Ureter (tissue), 1 donor: ENCODE data around the gene IFITM10. TPM values are rescaled to one million over a fixed set of nuclear protein-coding genes. Genes with fewer than 3 reads are reported as not detected.

Experiments used
- DNase-seq: peaks from one replicate; pipeline ENCODE4 v3.0.0-alpha.2; 2020; ENCODE audit warnings: low spot score
- total RNA-seq: library from RNA; stranded (reverse); gene quantifications from one replicate; pipeline ENCODE4 v1.2.4, GENCODE V29; 2023
- donor health status: DM: yes; HTN: yes; CAD: no.

Gene IFITM10
- total RNA-seq, 1 donor from 2014 or later = 49.2 TPM

GRCh38 chr11:1741741-1742140 is 8.7 kb downstream of the IFITM10 start:
- DNase-seq = peak; percentile 36

GRCh38 chr11:1740786-1741530 is 9.4 kb downstream of the IFITM10 start:
- peak; percentile 44 for DNase-seq

GRCh38 chr11:1739576-1739975 is 10.8 kb downstream of the IFITM10 start:
- DNase-seq = no peak

- DNase-seq = no peak
Observed at GRCh38 chr11:1738380-1738779, 12.0 kb downstream of the IFITM10 start.

- DNase-seq = no peak
Observed at GRCh38 chr11:1737080-1737757, 13.2 kb downstream of the IFITM10 start.

- DNase-seq = no peak
Observed at GRCh38 chr11:1736447-1736992, 13.9 kb downstream of the IFITM10 start.

GRCh38 chr11:1735271-1735670 is 15.1 kb downstream of the IFITM10 start:
- DNase-seq = no peak

GRCh38 chr11:1734641-1735081 is 15.7 kb downstream of the IFITM10 start:
- no peak for DNase-seq

GRCh38 chr11:1733716-1734640 is 16.4 kb downstream of the IFITM10 start:
- DNase-seq = peak; percentile 42

- no peak for DNase-seq
Observed at GRCh38 chr11:1733009-1733715, 17.2 kb downstream of the IFITM10 start.

GRCh38 chr11:1732418-1733008 is 17.9 kb downstream of the IFITM10 start:
- no peak for DNase-seq

GRCh38 chr11:1731451-1732059 is 18.8 kb downstream of the IFITM10 start:
- no peak for DNase-seq

GRCh38 chr11:1730059-1730629 is 20.3 kb downstream of the IFITM10 start:
- no peak for DNase-seq

- no peak for DNase-seq
Observed at GRCh38 chr11:1729692-1730011, 20.7 kb downstream of the IFITM10 start.

- no peak for DNase-seq
Observed at GRCh38 chr11:1728931-1729691, 21.3 kb downstream of the IFITM10 start.

GRCh38 chr11:1728301-1728700 is 22.1 kb downstream of the IFITM10 start:
- DNase-seq = peak; percentile 19

- peak; percentile 35 for DNase-seq
Observed at GRCh38 chr11:1727861-1728260, 22.5 kb downstream of the IFITM10 start.

GRCh38 chr11:1727096-1727690 is 23.2 kb downstream of the IFITM10 start:
- DNase-seq = peak; percentile 29

- DNase-seq = no peak
Observed at GRCh38 chr11:1719781-1720180, 30.6 kb downstream of the IFITM10 start.
